CMK (cell line): ENCODE results near the gene GADD45B.
"Not testable (repeated sequence)": the region's sequence is repeated elsewhere in the genome, so short reads cannot be mapped to it uniquely, and the experiment has no call there.

Source experiments
- DNase-seq: peaks from one replicate; pipeline ENCODE4 v3.0.0-alpha.2; 2010; ENCODE audit warnings: low read depth

The GADD45B gene

DNA sequence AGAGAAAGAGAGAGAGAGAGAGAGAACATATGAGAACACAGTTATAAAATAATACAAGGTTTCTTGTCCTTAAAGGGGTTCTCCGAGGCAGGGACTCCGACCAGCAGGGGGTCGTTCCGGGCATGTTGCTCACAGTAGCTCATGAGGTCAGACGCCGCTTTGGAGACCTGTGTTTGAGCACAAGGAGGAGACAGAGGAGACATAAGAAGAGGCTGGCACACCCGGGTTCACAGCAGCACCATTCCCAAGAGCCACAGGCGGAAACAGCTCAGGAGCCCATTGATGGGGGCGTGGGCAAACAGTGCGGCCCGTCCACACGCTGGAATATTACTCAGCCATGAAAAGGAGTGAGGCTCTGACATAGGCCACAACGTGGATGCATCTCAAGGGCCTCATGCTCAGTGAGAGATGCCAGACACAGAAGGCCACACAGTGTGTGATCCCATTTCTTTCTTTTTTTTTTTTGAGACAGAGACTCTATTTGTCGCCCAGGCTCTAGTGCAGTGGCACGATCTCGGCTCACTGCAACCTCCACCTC lies 39.1 kb downstream of the GADD45B start:
- no peak for DNase-seq

GRCh38 chr19:2516727-2517126 lies 40.8 kb downstream of the GADD45B start:
- no peak for DNase-seq

DNA sequence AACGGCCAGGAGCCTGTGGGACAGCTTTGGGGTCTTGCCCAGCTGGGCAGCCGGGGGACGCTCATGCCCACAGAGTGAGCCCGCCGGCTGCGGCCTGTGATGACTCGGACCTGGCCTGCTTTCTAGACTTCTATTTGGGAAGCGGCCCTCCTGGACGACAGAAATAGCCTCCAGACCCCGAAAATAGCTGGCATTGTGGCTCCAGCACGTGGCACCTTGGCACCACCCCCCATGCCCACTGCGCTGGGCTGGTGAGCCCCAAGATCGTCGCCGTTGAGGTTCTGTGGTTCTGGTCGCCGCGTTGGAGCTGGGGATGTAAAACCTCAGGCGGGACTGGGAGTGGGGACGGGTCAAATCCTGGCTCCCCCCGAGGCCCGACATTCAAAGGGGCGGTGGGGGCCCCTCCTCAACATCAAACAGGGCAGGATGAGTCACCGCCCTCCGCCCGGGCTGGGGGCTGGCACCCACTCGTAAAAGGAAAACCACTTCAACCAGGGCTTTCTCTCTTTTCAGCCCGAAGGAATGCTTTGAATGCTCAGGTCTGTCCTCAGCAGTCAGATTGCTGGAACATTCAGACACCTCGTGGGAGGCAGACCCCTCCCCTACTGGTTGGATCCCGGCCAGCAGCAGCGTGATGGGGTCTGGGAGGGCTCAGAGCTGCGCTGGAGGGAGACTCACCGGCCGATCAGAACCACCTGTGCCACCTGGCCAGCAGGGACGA lies 42.1 kb downstream of the GADD45B start:
- no peak for DNase-seq

DNA sequence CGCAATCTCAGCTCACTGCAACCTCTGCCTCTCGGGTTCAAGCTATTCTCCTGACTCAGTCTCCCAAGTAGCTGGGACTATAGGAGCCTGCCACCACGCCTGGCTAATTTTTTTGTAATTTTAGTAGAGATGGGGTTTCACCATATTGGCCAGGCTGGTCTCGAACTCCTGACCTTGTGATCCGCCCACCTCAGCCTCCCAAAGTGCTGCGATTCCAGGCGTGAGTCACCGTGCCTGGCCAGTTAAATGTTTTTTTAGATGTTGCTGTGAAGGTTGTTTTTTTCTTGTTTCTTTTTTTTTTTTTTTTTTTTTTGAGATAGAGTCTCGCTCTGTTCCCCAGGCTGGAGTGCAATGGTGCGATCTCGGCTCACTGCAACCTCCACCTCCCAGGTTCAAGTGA lies 42.9 kb downstream of the GADD45B start:
- not testable (repeated sequence) for DNase-seq

GRCh38 chr19:2519482-2519881 lies 43.6 kb downstream of the GADD45B start:
- no peak for DNase-seq

DNA sequence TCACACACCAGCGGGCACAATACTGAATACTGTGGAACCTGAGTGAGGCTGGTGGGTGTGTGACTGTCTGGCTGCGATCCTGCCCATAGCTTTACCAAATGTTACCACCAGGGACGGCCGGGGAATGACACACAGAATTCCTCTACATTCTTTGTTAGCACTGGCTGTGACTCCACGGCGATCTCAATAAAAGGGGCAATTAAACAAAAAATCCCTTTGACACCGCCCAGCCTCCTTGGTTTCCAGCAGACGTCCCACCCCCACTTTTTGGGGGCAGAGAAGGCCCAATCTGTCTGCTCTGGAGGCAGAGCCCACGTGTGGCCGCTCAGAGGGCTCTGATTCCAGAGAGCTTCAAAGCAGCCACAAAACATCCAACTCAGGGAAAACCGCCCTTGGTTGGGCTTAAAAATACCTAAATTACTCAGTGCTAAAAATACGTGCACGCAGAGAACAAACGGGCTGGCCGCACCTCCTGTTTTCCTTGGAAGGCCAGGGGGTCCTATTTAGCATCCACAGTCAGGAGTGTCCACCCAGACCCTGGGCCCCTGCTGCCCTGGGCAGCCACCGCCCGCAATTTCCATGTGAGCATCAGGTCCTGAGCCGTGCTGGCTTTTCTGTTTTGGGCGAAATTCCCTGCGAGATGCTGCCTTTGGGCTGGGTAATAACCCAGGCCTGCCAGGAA lies 47.8 kb downstream of the GADD45B start:
- no peak for DNase-seq

GRCh38 chr19:2524361-2524839 lies 48.5 kb downstream of the GADD45B start:
- no peak for DNase-seq

- no peak for DNase-seq
Observed at GRCh38 chr19:2524840-2525723, 49.2 kb downstream of the GADD45B start.

DNA sequence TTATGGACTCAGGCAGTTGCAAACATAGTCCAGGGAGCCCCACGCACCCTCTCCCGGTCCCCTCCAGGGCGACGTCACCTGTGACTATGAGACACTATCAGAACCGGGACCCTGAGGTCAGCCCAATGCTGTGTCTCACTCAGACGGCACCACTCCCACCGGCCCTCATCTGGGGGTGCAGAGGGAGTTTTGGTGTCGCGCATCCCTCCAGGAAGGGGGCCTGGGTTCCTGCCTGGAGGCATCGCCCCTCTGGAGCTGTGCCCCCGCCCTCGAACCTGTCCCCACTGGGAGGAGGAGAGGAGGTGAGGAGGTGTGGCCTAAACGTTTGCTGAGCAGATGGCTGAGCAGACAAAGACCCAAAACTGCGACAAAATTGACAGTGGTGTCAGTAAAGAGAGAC lies 51.2 kb downstream of the GADD45B start:
- DNase-seq: no peak

DNA sequence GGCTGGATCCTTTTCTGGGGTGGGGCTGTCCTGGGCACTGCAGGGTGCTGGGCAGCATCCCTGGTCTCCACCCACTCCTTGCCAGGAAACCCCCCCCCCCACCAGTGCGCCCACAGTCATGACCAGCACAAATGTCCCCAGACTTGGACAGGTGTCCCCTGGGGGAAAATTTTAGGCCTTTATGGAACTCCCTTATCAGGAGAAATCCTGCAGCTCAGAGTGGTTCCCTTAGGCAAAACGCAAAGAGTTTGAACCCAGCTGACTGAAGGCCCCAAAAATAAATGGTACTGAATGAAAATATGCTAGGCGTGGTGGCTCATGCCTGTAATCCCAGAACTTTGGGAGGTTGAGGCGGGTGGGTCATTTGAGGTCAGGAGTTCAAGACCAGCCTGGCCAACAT lies 51.8 kb downstream of the GADD45B start:
- no peak for DNase-seq
